NCI-H187 treated with DMSO at 0.1 percent for 48 hours (cell line): ENCODE results near the gene ADAMTS14.

Source experiments
- DNase-seq: peaks from one replicate; lab custom pipeline; 2025; lab: John Stamatoyannopoulos, UW

Gene ADAMTS14

DNA sequence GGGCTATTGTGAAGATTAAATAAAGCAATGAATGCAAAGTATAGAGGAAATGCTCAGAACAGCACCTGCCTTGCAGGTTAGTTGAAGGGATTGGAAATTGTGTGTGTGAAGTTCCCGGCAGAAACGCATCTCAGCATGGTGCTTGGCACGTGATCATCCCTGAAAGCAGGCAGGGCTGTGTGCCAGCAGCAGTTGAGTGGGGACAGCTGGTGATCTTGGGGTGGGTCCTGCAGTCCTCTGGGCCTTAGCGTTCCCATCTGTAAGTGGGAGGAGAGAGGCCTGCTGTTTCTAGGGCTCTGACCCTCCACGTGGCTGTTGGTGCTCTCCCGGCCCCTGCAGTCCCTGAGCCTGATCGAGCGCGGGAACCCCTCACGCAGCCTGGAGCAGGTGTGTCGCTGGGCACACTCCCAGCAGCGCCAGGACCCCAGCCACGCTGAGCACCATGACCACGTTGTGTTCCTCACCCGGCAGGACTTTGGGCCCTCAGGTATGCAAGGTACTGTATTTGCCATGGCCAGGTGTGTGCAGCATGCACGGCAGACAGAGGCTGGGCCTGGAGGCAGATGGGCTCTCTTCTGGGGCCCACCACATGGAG is 57.6 kb downstream of the ADAMTS14 start:
- DNase-seq: peak; percentile 72

DNA sequence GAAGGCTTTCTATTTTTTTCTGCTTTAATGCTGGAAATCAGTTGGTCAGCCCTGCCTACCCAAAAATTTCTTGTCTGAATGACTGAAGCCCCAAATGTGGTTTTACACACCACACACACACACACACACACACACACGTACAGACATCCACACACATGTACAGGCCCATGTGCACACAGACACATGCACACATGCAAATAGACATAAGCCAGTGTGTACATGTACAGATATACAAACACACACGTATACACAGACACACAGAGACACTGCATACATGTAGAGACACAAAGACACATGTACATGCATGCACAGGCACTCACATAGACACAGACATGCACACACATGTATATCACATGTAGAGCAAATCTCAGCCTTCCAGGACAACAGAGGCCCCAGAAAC is 58.6 kb downstream of the ADAMTS14 start:
- DNase-seq: no peak

DNA sequence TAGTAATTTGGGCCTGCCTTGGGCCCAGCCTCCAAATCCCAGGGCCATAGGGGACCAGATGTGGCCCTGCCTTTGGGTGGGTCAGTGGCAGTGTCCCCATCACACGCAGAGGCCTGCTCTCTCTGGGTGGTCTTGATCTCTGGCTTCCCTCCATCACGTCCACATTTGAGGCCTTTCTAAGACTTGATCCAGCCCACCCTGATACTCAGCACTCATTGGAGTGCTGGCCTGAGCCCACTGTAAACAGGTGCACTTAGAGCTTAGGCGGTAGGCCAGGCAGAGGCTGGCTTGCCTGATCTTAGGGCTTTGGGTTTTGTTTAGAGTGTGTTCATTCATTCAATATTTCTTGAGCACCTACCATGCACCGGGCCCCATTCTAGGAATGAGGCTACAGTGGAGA is 60.3 kb downstream of the ADAMTS14 start:
- DNase-seq: no peak

DNA sequence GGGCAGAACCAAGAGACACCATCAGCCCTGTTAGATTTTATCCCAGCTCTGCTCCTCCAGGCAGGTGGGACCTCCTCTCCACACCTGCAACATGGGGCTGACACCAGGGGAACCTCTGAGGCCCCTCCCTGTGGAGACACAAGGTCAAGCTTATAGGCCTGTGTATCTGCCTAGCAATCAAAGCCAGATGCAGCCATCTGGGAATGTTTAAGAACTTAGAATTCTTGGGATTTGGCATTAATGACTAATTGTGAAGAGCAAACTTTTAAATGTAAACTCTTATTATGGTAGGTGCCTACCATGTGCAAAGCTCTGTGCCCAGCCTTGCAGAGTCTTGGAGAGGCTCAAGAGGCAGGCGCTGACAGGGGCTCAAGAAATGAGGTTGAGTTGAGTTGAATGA is 60.7 kb downstream of the ADAMTS14 start:
- no peak for DNase-seq

DNA sequence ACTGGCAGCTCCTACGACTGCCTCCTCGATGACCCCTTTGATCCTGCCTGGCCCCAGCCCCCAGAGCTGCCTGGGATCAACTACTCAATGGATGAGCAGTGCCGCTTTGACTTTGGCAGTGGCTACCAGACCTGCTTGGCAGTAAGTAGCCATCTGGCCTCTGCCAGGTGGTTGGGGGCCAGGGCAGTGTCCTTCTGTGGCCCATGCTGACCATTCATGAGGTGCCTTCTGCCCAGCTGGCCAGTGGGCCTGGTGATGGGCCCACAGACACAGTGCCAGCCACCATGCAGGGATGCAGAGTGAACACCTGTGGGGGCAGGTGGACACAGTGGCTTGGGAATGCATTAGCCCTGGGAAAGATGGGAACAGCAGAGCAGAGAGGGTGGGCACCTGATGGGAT is 62.9 kb downstream of the ADAMTS14 start:
- no peak for DNase-seq

DNA sequence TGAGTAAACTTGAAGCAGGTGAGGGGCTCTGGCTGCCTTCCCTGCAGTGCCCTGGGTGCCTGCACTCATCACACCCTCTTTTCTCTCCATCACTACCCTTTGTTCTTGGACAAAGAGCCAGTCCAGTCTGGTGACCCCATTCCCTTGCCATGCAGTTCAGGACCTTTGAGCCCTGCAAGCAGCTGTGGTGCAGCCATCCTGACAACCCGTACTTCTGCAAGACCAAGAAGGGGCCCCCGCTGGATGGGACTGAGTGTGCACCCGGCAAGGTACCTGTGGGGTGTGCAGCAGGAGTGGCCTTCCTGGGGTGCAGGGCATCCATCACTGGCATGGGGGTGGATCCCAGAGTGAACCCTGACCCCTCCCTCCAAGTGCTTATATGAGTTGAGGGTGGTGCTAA is 64.2 kb downstream of the ADAMTS14 start:
- DNase-seq: no peak

DNA sequence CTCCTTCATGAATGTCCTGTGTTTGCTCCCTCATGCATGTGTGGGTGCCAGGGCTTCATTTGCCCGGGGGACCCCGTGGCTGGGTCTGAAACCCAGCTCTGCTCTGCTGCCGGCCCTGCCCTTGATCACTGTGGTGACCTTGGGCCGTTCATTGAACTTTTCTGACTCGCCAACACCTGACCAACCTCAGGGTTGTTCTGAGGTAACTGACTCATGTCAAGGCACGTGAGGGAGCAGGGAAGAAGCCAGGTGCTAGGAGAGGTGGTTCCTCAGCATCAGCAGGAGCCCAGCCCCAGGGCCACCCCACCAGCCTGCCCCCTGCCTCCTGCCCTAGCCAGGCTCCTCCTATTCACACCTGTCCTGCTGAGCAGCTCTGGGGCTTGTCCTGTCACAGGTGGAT is 64.9 kb downstream of the ADAMTS14 start:
- DNase-seq: no peak

DNA sequence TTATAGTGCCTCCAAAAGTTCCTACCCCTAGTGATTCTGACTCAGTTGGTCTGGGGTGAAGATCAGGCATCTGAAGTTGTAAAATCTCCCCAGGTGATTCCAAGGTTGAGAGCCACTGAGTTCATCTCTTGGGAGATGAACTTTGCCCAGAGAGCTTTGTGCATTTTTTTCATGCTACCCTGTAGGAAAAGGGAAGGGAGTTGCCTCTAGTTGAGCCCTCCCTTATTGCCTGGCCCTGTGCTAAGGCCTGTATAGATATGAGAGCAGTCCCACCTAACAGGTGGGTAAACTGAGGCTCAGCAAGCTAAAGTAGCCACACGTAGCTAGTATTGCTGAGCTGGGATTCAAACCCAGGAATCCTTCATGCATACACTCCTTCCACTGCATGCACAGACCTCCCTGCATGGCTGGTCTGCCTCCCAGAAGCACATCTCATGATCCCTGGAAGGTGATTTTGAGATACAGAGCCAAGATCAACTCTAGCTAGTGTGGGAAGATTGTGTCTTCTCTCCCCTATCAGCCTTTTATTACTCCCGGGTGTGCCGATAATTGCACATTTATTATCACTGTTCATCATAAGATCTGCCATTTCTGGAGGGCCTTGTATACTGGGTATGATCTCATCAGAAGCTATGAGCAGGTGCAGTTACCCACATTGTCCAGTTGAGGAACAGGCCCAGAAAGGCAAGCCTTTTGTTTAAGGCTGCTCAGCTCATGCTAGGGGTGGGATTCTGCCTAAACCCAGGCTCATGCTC is 65.9 kb downstream of the ADAMTS14 start:
- no peak for DNase-seq

DNA sequence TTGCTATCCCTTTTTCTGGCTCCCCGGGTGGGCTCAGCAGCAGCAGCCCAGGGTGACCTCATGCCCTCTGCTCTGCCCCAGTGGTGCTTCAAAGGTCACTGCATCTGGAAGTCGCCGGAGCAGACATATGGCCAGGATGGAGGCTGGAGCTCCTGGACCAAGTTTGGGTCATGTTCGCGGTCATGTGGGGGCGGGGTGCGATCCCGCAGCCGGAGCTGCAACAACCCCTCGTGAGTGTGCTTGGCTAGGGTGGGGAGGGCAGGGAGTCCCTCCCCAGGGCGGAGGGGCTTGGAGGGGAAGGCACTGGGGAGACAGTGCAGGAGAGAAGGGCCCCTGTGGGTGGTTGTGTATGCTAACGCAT is 66.4 kb downstream of the ADAMTS14 start:
- no peak for DNase-seq

DNA sequence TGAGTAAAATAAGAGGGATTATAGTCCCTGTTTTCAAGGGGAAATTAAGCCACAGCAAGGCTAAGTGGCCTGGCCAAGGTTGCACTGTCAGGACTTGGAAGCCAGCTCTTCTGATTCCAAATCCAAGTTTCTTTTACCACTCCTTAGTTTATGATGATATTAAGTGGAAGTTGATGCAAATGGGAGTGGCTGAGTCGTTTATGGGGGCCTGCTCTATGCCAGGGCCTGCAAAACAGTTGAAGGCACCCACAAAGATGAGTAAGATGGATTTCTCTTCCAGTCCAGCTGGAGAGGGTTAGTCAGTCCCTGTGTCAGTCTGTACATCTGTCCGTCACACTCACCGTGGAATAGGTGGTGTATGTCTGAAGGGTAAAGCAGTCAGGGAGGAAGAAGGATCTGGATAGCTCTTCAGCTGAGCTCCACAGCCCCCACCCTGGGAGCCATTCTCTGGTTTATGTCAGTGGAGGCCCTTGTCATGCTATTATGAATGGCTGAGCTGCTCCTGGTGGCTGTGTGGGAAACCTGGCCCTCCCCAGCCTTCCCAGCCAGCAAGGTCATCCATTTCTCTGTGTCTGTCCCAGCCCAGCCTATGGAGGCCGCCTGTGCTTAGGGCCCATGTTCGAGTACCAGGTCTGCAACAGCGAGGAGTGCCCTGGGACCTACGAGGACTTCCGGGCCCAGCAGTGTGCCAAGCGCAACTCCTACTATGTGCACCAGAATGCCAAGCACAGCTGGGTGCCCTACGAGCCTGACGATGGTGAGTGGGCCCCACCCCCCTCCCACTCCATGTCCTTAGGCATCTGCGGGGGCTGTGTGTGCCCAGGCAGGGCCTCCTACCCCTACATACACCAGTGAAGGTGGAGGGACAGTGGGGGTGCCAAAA is 68.3 kb downstream of the ADAMTS14 start:
- no peak for DNase-seq

DNA sequence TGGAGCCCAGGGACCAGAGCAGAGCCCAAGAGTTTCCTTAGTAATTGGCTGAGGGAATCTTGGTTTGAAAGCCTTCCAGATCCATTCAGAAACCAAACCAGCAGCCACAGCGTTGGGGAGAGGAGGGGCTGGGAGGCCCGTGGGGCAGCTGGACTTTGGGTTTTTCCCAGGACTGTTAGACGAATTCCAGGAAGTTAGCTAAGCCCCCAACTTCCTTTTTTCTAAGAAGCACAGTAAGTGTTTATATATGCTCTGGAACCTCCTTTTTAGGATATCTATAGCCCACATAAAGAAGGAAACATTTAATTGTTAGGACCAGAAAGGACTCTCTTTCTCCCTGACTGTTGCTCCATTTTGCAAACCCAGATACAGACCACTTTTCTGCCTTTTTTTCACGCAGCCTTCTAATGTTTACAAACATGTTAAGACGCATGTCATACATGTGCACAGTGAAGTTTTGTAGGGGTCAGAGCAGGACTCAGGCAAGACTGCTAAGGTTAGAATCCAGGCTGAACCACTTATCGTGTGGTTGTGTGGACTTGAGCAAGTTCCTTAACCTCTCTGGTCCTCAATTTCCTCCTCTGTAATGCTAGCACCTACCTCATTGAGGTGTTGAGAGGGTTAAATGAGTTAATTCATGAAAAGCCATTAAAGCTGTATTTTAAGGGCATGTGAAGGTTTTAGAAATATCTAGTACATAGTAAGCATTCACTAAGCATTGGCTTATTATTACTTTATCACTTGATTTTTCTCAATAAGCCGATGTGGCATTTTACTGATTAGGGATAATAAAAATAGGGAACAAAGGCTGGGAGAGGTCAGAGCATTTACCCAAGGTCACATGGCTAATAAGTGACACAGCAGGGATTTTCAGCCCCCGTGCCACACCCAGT is 70.5 kb downstream of the ADAMTS14 start:
- no peak for DNase-seq

DNA sequence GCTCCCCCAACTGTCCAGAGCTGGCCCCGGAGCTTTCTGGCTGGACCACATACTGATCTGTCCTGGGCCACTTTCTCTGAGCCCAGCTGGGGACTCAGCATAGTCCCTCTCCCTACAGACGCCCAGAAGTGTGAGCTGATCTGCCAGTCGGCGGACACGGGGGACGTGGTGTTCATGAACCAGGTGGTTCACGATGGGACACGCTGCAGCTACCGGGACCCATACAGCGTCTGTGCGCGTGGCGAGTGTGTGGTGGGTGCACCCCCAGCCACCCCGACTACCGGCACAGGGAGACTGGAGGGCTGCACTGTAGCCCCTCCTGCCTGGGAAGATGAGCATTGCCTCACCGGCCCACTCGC is 71.1 kb downstream of the ADAMTS14 start:
- no peak for DNase-seq

DNA sequence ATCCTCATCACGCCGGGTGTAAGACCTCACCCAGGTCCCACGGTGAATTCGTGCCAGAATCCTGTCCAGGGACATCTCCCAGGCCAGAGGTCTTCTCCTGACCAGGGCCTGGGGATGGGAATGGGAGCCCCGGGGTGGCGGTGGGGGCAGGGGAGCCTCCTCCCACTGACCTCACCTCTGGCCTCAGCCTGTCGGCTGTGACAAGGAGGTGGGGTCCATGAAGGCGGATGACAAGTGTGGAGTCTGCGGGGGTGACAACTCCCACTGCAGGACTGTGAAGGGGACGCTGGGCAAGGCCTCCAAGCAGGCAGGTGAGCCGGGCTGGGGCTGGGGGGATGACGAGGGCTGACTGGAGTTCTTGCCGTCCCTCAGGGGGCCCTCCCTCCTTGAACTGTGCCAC is 71.6 kb downstream of the ADAMTS14 start:
- DNase-seq: no peak

DNA sequence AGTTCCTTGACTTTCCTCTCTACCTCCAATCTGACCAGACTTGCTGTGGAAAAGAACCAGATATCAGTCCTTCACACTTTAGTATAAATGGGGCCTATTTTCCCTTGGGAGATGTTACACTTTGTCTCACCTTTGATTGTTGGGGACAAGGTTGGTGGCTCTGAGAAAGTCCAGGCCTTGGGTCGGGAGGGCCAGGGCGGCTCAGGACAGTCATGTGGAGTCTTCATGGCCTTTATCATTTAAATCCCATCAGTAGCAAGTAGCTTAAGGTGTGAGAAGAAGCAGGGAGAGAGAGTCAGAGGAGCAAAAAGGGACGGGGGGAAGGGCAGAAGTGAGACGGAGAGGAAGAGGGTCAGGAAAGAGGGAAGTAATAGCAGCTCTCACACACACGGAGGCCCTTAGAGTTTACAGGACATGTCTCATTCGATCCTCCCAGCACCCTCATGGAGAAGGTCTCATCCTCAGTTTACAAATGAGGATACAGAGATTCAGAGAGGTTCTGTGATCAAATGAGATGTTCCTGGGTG is 72.4 kb downstream of the ADAMTS14 start:
- no peak for DNase-seq

DNA sequence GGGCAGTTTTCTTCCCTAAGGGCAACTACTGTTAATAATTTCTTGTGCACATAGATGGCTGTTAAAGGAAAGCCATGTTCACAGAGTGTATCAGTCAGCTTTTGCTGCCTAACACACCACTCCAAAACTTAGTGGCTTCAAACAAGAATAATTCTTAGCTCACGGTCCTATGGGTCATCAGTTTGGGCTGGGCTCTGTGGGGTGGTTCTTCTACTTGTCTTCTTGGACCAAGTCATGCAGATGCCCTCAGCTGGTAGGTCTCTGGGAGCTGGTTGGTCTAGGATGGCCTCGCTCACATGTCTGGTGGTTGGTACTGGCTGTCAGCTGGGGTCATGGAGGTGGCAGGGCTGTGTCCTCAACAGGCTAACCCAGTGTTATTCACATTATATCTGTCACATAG is 73.2 kb downstream of the ADAMTS14 start:
- no peak for DNase-seq

DNA sequence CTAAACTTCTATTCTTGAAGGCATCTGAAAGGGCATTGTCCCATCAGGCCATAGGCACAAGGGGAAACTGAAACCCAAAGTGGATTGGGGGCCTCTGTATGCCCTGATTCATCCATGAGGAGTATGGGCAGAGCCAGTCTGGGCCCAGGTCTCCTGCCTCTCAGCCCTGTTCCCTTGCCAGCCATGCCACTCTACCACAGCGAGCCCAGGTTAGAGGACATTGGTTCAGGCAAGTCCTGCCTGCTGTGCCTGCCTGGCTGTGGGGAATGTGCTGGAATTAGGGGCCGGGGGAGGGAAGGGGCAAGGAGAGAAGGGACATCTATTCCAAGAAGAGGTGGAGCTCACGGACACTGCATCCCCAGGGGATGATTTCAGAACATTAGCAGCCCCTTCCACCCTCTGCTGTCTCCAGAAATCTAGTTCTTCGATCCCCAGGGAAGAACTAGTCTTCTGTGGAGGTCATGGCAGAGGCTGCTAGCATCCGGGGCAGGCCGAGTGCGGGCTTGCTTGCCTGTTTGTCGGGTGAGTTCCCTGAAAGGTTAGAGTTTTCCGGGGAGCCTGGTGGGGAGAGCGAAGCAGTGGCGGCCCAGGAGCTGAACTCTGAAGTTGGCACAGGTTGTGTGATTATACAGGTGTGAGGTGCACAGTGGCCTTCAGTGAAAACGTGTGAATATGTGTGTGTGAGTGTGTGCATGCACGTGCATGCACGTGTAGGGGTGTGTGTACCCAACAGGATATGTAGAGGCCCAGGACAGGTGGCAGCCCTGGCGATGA is 75.1 kb downstream of the ADAMTS14 start:
- no peak for DNase-seq

DNA sequence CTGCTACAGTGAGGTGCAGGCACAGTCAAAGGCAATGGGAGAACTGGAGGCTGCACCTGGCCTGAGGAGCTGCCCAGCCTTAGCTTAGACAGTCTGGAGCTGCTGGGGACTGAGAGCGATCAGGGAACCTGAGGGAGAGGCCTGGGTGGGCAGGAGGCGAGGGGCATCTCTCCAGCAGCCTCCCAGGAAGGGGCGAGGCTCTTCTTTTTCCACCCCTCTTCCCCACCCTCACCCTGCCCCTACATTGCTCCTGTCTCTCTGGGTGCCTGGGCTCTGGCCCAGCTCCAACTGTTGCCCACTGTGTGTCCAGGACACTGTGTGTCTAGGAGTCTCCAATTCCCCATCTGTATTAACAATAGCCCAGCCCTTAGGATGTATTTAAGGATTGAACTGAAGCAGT is 76.0 kb downstream of the ADAMTS14 start:
- no peak for DNase-seq

DNA sequence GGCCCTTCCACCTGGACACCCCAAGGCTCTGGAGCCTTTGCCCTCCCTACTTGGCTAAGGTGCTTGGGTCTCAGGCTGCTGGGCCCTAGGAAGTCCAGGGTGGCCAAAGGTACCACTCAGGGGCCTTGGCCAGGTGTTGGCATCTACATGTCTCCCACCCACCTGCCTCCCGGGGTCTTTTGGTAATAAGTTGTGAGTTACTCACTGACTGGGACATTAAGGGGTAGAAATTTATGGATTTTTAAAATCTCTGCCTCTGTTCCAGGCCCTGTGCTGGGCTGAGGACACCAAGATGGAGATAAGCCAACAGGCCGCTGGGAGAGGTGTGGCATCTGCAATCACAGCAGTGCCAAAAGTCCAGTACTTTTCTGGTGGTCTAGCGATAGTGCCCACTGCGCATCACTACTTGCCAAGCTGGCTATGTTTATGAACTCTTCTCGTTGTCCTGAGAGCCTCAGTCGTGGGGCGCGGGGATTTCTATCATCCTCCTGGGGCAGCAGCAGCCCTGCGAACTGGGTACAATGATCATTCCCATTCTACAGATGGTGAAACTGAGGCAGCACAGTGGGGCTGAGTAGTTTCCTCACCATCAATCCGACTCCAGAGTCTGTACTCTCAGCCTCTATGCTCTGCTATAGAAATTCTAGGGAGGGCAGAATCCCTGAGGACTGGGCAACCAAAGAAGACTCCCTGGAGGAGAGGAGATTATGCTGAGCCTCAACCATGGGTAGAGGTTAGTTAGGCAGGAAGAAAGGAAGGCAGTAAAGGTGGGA is 76.7 kb downstream of the ADAMTS14 start:
- no peak for DNase-seq

DNA sequence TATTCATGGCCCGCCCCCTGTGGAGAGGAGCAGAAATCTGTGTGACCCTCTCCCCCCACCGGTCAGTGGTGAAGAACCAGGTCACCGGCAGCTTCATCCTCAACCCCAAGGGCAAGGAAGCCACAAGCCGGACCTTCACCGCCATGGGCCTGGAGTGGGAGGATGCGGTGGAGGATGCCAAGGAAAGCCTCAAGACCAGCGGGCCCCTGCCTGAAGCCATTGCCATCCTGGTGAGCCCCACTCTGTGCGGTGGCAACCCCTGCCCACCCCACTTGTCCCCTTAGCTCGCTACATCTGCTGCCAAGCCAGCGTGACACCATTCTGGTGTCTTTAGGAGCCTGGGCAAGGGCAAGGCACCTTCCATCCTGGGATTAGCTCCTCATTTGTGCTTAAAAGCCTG is 77.5 kb downstream of the ADAMTS14 start:
- DNase-seq: no peak

DNA sequence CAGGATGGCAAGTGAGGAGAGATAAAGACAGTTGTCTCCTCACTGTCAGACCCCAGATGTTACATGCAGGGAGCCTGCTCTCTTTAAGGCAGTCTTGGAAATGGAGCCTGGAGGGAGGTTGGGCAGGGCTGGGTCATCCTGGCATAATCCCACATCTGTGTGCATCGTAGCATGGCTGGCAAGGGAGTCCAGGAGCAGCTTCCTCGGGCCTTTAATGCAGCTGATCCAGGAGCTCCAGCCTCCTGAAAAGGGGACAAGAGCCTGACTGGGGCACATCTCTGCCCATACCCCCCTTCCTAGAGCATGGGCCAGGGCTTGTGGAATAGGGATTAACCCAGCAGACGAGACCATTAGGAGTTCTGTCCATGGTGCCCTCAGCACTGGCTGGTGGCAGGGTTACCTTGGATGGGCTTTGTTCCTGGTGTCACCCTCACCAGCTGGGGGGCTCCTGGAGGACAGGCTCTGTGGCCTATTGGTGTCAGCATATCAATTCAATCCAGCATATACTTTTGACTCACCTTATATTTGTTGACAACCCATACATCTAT is 77.9 kb downstream of the ADAMTS14 start:
- DNase-seq: no peak
